Measurements from ENCODE around the gene SHANK2. TPM values are rescaled to one million over a fixed set of nuclear protein-coding genes. Genes with fewer than 3 reads are reported as not detected.

The SHANK2 gene
- total RNA-seq = under 1 TPM in 1 of 2 donors, not detected in 1; under 0.01 TPM

GRCh38 chr11:71252269-71252769 lies at the start of gene SHANK2:
TSS of gene SHANK2 (minus strand) at chr11:71252577. CDS start at chr11:71147326, 105,251 bp downstream.

Other genes with a start within 250 kb of the SHANK2 start
- 10 to 100 TPM; 52.6 to 52.7 TPM for gene DHCR7, start 195.8 kb upstream of the SHANK2 start, total RNA-seq
- gene NADSYN1, start 200.6 kb upstream of the SHANK2 start, total RNA-seq = 10 to 100 TPM; 49.6 to 84.7 TPM